Stimulated activated CD8-positive, alpha-beta memory T cell treated with anti-CD3 and anti-CD28 coated beads, Interleukin-12 subunit alpha, Interleukin-12 subunit beta, amount 100 ng/mL, for 1 hour (primary cell): Measurements from ENCODE around the gene MBNL3.
"Not testable (repeated sequence)": the region's sequence is repeated elsewhere in the genome, so short reads cannot be mapped to it uniquely, and the experiment has no call there.

Source experiments
- DNase-seq: peaks from one replicate; pipeline ENCODE4 v3.0.0-alpha.2; 2020; ENCODE audit warnings: low read depth

Gene MBNL3

GRCh38 chrX:132474544-132475248, 14.1 kb downstream of the MBNL3 start:
- DNase-seq = no peak

- DNase-seq = no peak
These were observed 16.4 kb downstream of the MBNL3 start for GRCh38 chrX:132472397-132472796.

GRCh38 chrX:132470831-132471230, 18.0 kb downstream of the MBNL3 start:
- DNase-seq = no peak

GRCh38 chrX:132470179-132470578, 18.7 kb downstream of the MBNL3 start:
- no peak for DNase-seq

- no peak for DNase-seq
These were observed 20.4 kb downstream of the MBNL3 start for GRCh38 chrX:132468454-132468853.

- DNase-seq = no peak
These were observed 20.8 kb downstream of the MBNL3 start for GRCh38 chrX:132467989-132468388.

GRCh38 chrX:132467026-132467425, 21.8 kb downstream of the MBNL3 start:
- no peak for DNase-seq

- no peak for DNase-seq
These were observed 25.4 kb downstream of the MBNL3 start for GRCh38 chrX:132463411-132463810.

GRCh38 chrX:132461886-132462285, 27.0 kb downstream of the MBNL3 start:
- no peak for DNase-seq

GRCh38 chrX:132452911-132453550, 35.8 kb downstream of the MBNL3 start:
- no peak for DNase-seq

GRCh38 chrX:132445909-132446308, 42.9 kb downstream of the MBNL3 start:
- not testable (repeated sequence) for DNase-seq

GRCh38 chrX:132444936-132445335, 43.9 kb downstream of the MBNL3 start:
- no peak for DNase-seq

- no peak for DNase-seq
These were observed 45.4 kb downstream of the MBNL3 start for GRCh38 chrX:132443196-132444135.

- DNase-seq = no peak
These were observed 46.1 kb downstream of the MBNL3 start for GRCh38 chrX:132442691-132443090.

- DNase-seq = no peak
These were observed 53.6 kb downstream of the MBNL3 start for GRCh38 chrX:132435222-132435621.

GRCh38 chrX:132433551-132433950, 55.3 kb downstream of the MBNL3 start:
- DNase-seq = no peak

GRCh38 chrX:132433001-132433400, 55.8 kb downstream of the MBNL3 start:
- DNase-seq = no peak

GRCh38 chrX:132428896-132429295, 59.9 kb downstream of the MBNL3 start:
- no peak for DNase-seq

GRCh38 chrX:132426695-132427281, 62.0 kb downstream of the MBNL3 start:
- DNase-seq = no peak

GRCh38 chrX:132425744-132426318, 63.0 kb downstream of the MBNL3 start:
- no peak for DNase-seq

- no peak for DNase-seq
These were observed 65.5 kb downstream of the MBNL3 start for GRCh38 chrX:132423323-132423722.

GRCh38 chrX:132415012-132415411, 73.8 kb downstream of the MBNL3 start:
- no peak for DNase-seq
